Measurements from ENCODE around the gene TGFB2. TPM values are rescaled to one million over a fixed set of nuclear protein-coding genes. Genes with fewer than 3 reads are reported as not detected.
A peak's percentile ranks its signal among the peaks of the same experiment; 100 is the strongest.
"Not testable (repeated sequence)": the region's sequence is repeated elsewhere in the genome, so short reads cannot be mapped to it uniquely, and the experiment has no call there.

Gene TGFB2
- 61.8 TPM for total RNA-seq

DNA sequence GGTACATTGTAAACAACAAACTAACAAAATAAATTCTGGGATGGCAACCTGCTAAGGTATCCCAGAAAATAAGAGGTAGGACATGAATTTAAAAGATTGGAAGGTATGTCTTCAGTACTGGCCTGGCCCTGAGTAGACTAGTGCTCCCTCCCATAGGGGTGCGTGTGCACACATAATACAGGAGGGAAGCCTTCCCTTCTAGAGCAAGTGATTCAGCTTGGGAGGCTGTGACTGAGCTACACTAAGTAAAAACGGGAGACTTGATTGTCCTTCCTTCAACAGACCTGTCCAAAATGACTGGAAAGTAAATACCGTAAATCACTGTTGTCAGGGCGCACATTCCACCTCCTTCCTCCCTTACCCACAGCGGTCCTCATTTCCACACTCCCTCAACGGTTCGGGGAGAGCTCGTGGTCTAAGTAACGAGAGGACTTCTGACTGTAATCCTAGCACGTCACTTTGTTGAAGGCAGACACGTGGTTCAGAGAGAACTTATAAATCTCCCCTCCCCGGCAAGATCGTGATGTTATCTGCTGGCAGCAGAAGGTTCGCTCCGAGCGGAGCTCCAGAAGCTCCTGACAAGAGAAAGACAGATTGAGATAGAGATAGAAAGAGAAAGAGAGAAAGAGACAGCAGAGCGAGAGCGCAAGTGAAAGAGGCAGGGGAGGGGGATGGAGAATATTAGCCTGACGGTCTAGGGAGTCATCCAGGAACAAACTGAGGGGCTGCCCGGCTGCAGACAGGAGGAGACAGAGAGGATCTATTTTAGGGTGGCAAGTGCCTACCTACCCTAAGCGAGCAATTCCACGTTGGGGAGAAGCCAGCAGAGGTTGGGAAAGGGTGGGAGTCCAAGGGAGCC lies at the start of gene TGFB2:
Gene TGFB2, plus strand, starts transcription at position 523 of the 859 bp plus-strand sequence. CDS start 1,366 bp downstream, outside the sequence.
- peak; percentile 44 for DNase-seq

- DNase-seq = no peak
These were observed 49.0 kb upstream of the TGFB2 start for GRCh38 chr1:218296162-218296561.

DNA sequence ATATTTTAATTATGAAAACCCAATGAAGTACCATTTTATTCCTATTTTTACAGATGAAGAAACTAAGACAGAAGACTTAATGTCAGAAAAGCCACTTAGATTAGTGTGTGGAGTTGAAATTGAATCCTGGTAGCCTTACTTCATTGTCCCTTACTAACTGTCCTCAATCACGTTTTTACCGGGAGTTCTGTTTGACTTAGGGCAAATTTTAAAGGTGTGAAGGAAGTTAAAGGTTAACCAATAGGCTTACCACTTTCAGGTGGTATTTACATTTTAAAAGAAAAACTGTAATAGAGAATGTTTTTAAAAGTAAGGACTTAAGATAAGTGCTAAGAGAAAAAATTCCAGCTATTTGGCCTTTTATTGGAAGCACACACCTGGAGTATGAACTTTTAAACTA lies 47.7 kb upstream of the TGFB2 start:
- DNase-seq = no peak

DNA sequence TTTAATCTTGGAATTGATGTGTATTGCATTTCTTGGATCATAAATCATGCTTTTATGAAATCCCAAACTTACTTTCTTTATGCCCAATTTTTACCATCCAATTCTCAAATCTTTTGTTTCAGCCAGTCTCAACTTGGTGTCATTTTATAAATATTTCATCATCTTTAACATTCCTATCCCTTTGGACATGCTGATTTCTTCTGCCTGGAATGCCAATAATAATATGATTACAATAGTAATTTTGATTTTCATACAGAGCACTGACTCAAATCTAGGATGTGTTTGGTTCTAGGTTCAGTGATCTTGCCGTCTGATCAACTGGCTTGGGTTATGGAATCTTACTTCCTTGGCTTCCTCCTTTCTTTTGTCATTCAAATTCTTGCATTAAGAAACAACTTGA lies 47.3 kb upstream of the TGFB2 start:
- DNase-seq = no peak

DNA sequence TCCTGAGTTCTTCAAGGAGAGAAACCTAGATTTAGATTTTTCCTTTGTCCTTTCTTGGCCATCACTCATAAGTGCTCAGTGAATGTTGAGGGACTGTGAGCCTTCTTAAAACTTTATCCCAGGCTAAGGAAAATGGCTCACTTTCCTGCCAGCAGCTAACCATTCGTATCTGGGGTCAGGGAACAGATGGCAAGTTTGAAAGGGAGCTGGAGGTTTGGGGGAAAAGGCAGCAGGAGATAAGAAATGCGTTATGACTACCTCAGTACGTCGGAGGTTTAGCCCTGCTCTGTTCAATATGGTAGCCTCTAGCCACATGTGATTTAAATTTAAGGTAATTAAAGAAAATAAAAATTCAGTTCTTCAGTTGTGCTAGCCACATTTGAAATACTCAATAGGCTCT lies 46.7 kb upstream of the TGFB2 start:
- no peak for DNase-seq

DNA sequence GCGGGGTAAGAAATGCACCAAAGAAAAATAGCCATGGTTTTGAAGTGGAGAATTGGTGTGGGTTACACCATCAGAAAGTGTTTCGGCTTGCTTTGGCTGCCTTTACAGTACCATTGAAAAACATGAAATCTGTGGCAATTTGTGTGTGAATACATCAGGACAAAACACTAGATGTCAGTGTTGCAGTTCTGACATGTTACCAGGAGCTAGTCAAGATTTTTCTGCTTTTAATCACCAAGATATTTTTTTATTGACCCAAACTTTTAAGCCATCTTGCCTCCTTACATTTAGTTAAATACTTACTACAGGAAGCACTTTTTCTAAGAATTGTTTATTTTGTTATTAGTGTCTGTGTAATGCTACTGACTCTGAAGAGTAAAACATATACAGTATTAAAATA lies 45.7 kb upstream of the TGFB2 start:
- DNase-seq = no peak

DNA sequence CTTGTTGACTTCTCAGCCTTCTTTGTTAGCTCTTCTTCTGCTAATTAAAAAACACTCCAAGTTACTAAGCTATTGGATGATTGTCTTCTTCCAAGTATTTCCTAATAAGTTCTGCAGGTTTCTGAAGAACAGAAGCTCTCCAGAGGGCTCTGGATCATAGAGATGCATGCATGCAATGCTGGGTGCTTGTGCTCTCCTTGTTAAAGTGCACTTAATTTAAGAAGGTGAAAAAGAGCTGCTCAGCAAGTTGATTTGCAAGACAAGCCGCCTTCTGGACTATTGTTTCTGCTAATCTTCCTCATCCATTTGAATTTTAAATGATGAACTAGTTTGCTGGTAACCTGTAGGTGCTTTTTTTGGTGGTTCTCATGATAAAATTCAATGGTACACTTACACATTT lies 43.9 kb upstream of the TGFB2 start:
- no peak for DNase-seq

GRCh38 chr1:218302155-218302554 lies 43.0 kb upstream of the TGFB2 start:
- DNase-seq = no peak

DNA sequence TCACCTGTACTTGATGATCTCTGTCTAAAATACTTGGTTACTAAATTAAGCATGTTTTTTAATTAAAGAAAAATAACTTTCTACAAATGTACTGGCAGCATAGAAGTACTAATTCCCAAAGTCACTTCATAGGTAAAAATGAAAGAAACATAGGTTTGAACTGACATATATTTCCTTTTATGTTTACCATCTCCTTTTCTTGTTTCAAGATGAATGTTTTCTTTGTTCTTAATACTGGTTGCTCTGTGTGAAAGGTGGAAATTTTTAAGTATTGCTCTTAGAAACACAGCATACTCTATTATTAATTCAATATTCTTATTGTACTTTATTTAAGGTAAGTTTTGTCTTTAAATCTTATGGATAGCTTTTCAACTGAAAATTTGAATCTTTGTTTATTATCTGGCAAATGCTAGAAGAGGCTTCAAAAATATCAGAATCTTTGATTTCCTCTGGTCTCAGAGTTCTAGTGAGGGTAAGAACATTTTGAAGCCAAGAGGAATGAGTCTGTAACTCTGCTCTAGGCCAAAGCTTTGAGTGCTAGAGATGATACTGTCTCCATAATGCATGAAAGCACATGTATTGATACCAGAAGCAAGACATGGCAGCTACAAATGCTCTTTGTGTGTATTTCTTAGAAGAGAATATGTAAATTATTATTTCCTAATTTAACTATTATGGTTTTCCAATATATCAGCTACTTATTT lies 41.8 kb upstream of the TGFB2 start:
- no peak for DNase-seq

- no peak for DNase-seq
These were observed 40.7 kb upstream of the TGFB2 start for GRCh38 chr1:218304281-218305039.

GRCh38 chr1:218305472-218306064 lies 39.6 kb upstream of the TGFB2 start:
- no peak for DNase-seq

- no peak for DNase-seq
These were observed 32.6 kb upstream of the TGFB2 start for GRCh38 chr1:218312509-218312908.

GRCh38 chr1:218314316-218314715 lies 30.8 kb upstream of the TGFB2 start:
- no peak for DNase-seq

DNA sequence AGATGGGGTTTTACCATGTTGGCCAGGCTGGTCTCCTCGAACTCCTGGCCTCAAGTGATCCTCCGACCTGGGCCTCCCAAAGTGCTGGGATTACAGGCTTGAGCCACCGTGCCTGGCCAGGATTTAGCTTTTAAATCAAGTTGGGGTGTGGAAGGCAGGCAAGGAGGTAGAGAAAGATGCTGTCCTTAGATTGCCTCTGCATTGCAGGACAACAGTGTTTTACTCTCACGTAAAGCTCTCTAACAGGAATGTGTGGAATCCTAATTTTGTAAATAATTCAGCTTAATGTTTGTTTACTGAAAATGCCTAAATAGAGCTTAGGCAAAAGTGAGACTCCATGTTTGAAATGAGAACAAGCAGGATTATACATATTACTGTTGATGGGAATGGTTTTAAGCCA lies 29.5 kb upstream of the TGFB2 start:
- no peak for DNase-seq

DNA sequence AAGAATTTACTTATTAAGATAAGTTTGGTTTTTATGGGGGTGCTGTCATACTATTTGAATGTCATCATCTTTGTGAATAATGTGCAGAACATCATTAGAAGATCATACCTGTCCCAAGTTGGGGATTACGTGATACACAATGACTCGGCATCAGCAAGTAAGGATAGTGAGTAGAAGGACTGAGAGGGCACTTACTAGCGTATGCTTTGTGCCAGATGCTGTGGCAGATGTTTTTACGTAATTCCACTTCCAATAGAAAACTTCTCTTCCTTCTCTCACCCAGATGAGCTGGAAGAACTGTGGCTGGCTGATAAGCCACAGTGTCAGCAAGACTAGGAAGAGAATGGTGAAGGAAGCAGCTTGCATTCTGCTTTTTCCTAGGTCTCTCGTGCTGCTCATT lies 28.1 kb upstream of the TGFB2 start:
- DNase-seq = no peak

- not testable (repeated sequence) for DNase-seq
These were observed 25.0 kb upstream of the TGFB2 start for GRCh38 chr1:218320182-218320581.

- DNase-seq = no peak
These were observed 22.4 kb upstream of the TGFB2 start for GRCh38 chr1:218322762-218323161.

- DNase-seq = no peak
These were observed 21.4 kb upstream of the TGFB2 start for GRCh38 chr1:218323568-218324225.

DNA sequence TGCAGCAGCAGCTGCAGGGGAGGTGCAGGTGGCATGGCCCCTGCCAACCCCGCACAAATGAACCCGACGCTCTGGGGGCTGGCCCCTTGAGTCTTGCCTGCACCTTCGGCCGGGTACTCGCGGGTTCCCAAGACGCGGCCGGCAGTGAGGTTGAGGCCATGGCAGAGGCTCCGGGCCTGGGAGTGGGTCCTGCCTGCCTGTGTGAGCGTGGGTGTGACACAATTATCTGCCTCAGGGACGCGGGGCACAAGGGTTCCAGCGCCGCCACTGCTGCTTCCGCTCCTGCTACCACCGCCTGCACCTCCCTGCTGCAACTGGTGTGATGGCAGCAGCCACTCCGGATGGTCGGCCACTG lies 20.9 kb upstream of the TGFB2 start:
- DNase-seq = no peak

- DNase-seq = no peak
These were observed 16.4 kb upstream of the TGFB2 start for GRCh38 chr1:218328769-218329168.

DNA sequence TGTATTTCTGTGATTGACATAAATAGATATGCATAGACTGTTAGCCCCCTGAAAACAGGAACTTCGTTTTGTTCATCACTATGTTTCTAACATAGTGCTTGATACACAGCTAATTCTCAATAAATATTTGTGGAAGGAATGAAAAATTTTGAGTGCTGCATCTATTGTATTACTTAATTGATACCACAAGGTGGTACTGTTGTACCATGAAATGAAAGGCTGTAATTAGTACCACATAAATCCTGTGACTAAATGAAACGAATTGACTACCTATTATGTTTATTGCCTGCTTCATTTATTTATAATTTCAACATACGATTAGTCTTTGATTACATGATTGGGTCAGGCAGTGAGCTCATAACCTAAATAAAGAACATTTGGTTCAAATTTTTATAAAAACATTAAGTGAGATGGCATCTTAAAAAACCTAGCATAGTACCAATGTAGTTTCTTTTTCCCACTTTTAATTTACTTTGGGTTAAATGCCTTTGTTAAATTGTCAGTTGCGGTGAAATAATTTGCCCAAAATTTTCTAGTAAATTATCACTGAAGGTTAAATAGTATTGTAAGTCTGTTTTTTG lies 15.0 kb upstream of the TGFB2 start:
- DNase-seq = no peak

GRCh38 chr1:218332416-218332815 lies 12.7 kb upstream of the TGFB2 start:
- no peak for DNase-seq

All from occipital lobe (tissue), 2 donors.